GM18951 (cell line): ENCODE results near the gene TACC3.

Experiments used
- POLR2A ChIP-seq: IDR thresholded peaks from 4 replicates; pipeline ENCODE4 v1.6.1; 2011; ENCODE audit warnings: mild to moderate bottlenecking; ENCODE audit not compliant: insufficient read length, insufficient read depth; ENCODE audit errors: extremely low read depth
- in situ Hi-C: fragments of 300-500 bp; cut with MboI; formaldehyde crosslinking; loops from one replicate; pipeline ENCODE4 v1.12.0; 2022; ENCODE audit warnings: low sequenced_read_pairs, mixed read lengths, inconsistent platforms; ENCODE audit not compliant: unreplicated experiment

TACC3 gene

GRCh38 chr4:1722551-1723118, 1.3 kb downstream of the TACC3 start:
- no peak for TF ChIP-seq POLR2A
- in situ Hi-C loops, result no loop called here

DNA sequence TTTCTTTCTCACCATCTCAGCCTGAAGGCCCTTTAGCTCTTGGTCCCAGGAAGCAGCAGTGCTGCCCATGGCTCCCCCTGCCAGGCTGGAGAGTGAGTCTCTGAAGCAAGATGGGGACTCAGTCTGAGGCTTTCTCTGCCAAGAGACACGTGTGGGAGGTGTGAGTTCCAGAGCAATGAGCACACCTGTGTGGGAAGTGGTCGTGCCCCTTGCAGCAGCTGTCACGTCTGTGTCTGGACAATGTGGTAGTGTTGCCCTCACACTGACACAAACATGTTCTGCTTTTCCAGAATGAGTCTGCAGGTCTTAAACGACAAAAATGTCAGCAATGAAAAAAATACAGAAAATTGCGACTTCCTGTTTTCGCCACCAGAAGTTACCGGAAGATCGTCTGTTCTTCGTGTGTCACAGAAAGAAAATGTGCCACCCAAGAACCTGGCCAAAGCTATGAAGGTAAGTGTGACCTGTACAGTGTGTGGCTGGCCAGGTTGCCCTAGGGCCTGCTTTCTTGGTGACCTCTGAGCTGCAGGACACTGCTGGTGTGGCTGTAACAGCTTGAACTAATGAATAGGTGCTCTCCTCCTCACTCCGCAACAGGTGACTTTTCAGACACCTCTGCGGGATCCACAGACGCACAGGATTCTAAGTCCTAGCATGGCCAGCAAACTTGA, 1.9 kb downstream of the TACC3 start:
- TF ChIP-seq POLR2A, result no peak
- in situ Hi-C loops, result no loop called here

GRCh38 chr4:1725521-1725920, 4.2 kb downstream of the TACC3 start:
- in situ Hi-C loops, result no loop called here

GRCh38 chr4:1726146-1726934, 5.0 kb downstream of the TACC3 start:
- in situ Hi-C loops, result no loop called here
- no peak for TF ChIP-seq POLR2A

More at GRCh38 chr4:1725521-1725920, 4.2 kb downstream of the TACC3 start:
- TF ChIP-seq POLR2A, result no peak

DNA sequence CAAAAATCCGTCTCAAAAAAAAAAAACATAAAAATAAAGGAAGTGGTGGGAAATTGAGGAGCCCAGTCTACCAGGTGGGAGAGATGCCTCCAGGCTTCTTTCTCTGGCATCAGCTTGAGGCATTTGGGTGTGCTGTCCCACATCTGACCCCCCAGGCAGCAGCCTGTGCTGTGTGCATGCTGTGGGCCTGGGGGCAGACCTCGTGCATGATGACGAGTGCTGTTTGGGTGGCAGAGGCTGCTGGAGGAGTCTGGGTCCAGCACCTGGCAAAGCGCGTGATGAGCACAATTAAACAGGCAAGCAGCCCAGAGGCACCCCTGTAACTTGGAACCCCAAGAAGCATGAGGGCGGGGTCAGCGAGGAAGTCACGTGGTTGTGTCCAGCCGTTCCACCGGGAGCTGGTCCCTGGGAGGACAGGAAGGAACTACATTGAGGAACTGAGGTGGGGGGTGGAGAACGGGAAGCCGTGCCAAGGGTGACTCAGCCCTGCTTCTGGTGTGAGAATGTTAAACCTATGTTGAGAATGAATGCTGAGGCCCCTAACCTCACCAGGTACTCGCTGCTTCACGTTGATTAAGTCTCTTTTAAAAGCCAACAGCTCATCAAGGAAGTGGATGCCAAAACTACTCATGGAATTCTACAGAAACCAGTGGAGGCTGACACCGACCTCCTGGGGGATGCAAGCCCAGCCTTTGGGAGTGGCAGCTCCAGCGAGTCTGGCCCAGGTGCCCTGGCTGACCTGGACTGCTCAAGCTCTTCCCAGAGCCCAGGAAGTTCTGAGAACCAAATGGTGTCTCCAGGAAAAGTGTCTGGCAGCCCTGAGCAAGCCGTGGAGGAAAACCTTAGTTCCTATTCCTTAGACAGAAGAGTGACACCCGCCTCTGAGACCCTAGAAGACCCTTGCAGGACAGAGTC, 6.1 kb downstream of the TACC3 start:
- TF ChIP-seq POLR2A, result no peak
- in situ Hi-C loops, result no loop called here

DNA sequence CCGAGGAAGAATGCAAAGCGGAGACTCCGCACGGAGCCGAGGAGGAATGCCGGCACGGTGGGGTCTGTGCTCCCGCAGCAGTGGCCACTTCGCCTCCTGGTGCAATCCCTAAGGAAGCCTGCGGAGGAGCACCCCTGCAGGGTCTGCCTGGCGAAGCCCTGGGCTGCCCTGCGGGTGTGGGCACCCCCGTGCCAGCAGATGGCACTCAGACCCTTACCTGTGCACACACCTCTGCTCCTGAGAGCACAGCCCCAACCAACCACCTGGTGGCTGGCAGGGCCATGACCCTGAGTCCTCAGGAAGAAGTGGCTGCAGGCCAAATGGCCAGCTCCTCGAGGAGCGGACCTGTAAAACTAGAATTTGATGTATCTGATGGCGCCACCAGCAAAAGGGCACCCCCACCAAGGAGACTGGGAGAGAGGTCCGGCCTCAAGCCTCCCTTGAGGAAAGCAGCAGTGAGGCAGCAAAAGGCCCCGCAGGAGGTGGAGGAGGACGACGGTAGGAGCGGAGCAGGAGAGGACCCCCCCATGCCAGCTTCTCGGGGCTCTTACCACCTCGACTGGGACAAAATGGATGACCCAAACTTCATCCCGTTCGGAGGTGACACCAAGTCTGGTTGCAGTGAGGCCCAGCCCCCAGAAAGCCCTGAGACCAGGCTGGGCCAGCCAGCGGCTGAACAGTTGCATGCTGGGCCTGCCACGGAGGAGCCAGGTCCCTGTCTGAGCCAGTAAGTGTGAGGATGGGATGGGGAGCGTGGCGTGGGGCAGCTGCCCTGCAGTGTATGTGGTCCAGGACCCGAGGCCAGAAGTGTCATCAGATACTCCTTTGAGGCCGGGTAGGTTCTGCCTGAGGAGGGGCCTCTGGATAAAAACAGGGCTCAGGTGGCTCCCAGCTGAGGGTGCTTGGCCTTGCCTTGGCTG, 7.0 kb downstream of the TACC3 start:
- in situ Hi-C loops, result no loop called here
- TF ChIP-seq POLR2A, result no peak

- in situ Hi-C loops, result no loop called here
- TF ChIP-seq POLR2A, result no peak
Measured at GRCh38 chr4:1730532-1731135, 9.3 kb downstream of the TACC3 start.

DNA sequence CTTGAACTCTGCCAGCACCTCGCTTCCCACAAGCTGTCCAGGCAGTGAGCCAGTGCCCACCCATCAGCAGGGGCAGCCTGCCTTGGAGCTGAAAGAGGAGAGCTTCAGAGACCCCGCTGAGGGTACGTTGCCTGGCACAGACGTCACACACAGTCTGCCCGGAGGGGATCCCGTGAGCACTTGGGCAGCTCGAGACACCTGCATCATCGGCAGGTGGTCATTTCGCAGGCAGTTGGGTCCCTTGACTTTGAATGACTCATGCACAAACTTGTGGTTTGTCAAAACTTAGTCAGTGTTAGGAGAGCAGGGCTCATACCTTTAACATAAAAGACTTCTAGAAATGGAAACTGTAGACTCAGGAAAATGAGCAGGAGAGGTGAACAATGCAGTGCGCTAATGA, 9.9 kb downstream of the TACC3 start:
- TF ChIP-seq POLR2A, result no peak
- in situ Hi-C loops, result no loop called here

- in situ Hi-C loops, result no loop called here
- no peak for TF ChIP-seq POLR2A
Measured at GRCh38 chr4:1732911-1733310, 11.6 kb downstream of the TACC3 start.

- TF ChIP-seq POLR2A, result no peak
- in situ Hi-C loops, result no loop called here
Measured at GRCh38 chr4:1735215-1735614, 13.9 kb downstream of the TACC3 start.

DNA sequence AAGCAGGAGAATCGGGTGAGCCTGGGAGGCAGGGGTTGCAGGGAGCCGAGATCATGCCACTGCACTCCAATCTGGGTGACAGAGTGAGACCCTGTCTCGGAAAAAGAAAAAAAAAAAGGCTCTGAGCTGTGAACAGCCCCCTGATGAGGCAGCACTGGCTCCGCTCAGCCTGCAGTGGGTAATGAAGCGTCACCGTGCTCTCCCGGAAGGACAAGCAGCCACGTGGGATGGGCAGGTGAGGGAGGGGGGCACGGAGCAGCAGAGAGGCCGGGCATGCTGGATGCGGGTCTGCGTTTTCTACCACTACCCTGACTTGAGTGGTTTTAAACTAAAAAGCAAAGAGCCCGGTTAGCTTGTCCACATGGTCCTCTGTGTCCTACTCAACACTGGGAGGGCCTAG, 15.5 kb downstream of the TACC3 start:
- in situ Hi-C loops, result no loop called here
- TF ChIP-seq POLR2A, result no peak

GRCh38 chr4:1737666-1738065, 16.3 kb downstream of the TACC3 start:
- no peak for TF ChIP-seq POLR2A
- in situ Hi-C loops, result no loop called here
